Activated CD8-positive, alpha-beta memory T cell treated with anti-CD3 and anti-CD28 coated beads, Interleukin-2, amount 50 U/mL, for 1 hour (primary cell): ENCODE measurements around the gene CHRND.

Source experiments
- DNase-seq: peaks from one replicate; pipeline ENCODE4 v3.0.0-alpha.2; 2020; ENCODE audit errors: extremely low read depth

Gene CHRND

DNA sequence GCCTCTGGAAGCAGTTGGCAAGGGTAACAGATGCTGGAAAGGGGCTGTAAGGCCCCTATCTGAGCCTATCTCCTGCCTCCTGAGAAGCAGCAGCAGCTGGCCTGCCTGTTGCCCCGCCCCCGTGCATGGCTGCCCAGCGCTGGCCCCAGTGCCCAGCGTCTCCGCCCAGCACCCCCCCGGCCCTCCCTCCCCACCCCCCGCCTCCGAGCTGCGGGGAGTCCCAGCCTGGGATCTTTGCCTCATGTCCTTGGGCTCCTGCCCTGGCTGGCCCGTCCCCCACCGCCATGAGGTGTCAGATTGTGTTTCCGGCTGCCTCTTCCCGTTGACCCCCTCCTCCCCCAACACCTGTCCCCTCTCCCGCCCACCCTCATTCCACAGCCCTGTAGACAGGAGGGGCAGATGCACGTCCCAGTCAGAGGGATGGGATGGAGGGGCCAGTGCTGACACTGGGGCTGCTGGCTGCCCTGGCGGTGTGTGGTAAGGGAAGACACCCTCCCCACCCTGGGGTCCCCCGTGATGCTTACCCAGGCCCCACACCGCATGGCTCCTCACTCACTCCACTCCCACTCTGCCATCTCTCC, at the start of gene CHRND:
Gene CHRND, plus strand, starts transcription at position 370 of the 581 bp plus-strand sequence. Its CDS starts 56 bp downstream, at position 426.
- DNase-seq, result no peak

DNA sequence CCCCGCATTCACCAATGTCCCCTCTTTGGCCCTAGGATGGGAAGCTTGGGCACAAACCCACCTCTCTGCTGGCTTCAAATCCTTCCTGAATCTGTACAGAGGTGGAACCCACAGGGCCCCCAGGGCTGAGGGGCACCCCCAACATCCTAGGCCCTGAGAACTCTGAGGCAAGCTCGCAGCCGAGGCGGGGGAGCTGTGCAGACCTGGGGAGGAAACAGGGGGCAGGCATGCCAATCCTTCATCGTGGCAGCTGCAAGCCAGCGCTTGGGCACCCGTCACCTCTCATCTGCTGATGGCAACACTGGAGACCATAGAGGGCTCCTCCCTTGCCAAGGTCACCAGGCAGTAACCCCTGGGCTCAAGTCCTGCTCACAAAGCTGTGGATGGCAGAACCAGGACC, 49.2 kb upstream of the CHRND start:
- no peak for DNase-seq

- DNase-seq, result no peak
Observed at GRCh38 chr2:232477751-232478510, 48.0 kb upstream of the CHRND start.

- DNase-seq, result no peak
Observed at GRCh38 chr2:232478571-232479340, 47.2 kb upstream of the CHRND start.

- DNase-seq, result no peak
Observed at GRCh38 chr2:232479341-232480200, 46.4 kb upstream of the CHRND start.

DNA sequence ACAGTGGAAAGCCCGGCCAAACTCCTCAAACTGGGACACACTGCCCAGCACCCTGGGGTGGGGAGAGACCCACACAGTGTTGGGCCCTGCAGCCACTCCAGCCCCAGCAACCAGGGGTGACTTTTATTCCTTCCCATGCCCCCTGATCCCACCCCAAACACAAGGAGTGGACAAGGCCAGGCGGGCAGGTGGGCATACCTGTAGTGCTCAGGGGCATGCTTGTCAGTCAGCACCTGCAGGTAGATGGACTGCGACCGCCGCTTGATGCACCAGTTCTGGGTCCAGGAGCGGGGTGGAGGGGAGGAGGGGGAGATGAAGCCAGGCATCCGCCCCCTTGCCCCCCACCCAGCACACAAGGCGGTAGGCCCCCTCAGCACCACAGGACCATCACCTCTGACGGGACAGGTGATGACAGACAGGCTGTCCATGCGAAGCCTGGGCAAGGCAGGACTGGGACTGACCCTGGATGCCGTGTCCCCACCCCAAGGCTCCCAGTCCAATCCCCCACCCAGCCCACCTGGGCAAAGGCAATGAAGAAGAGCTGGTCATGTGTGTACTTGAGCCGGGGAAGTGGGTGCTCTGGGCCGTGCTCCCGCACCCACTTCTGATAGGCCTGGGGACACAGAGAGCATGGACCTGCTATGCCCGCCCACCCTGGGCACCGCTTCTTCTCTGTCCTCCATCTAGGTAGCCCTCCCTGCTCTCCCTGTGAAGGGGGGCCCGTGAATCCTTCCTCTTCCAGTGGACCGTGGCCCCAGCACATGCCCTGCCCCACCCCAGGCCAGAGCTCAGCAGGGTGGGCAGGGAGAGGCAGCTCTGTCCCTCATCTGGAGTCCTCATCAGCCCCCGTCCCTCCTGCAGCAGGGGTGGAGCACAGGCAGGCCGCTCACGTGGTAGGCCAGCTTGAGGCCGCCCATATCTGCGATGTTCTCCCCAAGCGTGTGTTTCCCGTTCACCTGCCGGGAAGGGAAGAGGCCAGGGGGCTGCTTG, 45.5 kb upstream of the CHRND start:
- no peak for DNase-seq

GRCh38 chr2:232481322-232482140, 44.4 kb upstream of the CHRND start:
- DNase-seq, result no peak

DNA sequence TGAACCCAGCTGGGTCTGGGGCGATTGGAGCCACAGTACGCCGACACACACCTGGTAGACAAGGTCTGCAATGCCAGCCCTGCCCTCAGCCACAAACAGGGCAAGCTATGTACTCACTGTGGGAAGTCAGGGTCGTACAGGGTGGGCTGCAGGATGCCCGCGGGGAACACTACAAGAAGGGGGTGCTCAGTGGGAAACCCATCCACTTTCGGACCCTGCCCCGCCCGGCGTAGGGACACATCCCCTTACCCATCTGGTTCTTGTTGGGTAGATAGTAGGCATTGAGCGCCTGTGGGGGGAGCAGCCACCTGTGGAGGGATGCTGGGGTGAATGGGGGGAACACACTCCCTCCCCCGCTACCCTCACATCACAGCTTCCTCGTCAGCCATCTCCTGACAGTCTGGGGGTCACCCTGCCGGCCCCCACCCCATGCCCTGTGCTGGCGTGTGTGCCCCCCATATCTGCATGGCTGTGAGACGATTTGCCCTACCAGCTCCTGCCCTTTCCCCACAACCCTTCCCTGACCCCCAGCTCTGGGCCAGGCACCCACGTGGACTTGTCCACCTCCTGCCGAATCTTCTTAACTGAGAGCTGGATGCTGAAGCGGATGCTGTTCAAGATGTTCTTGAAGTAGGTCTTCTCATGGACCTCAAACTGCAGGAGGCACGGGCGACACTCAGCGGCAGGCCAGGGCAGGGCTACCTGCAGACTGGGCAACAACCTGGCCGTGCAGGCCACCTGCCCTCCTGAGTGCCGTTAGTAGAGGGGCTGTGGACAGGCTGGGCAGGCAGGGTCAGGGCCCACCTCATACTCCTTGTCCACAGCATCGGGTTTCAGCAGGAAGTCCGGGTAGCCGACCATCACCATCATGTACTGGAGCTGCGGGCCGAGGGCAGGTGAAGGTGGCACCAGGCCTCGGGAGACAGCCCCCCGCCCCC, 43.4 kb upstream of the CHRND start:
- DNase-seq, result no peak

GRCh38 chr2:232483311-232483922, 42.5 kb upstream of the CHRND start:
- no peak for DNase-seq

- no peak for DNase-seq
Observed at GRCh38 chr2:232483923-232484627, 41.9 kb upstream of the CHRND start.

DNA sequence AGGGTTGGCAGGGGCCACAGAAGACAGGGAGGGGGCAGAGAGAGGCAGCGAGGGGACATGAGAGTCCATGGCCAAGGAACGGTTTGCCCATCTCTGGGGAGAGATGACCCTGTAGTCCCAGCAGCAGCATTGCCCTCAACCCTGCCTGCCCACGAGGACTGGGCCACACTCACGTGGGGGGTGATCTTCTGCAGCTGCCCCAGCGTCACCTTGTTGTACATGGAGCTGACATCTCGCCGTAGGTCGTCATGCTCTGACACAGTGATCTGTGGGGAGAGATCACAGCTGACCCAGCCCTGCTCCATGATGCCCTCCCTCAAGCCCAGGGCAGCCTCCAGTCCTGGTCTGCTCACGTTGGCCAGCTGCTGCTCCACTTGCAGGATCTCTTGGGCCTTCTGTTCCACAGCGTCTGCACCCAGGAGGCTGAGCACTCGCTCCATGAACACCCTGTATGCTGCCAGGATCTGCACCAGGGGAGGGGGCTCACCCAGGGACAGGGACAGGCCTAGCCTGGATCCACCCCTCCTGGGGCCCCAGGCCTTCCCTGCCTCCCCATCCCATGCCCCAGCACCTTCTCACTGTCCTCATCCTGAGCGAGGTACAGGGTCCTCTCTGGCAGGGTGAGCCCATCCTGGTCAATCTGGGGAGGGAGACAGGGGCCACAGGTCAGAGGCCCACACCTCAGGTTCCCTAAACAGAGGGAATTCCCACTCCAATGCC, 41.2 kb upstream of the CHRND start:
- DNase-seq, result no peak

- DNase-seq, result no peak
Observed at GRCh38 chr2:232485348-232485756, 40.6 kb upstream of the CHRND start.

DNA sequence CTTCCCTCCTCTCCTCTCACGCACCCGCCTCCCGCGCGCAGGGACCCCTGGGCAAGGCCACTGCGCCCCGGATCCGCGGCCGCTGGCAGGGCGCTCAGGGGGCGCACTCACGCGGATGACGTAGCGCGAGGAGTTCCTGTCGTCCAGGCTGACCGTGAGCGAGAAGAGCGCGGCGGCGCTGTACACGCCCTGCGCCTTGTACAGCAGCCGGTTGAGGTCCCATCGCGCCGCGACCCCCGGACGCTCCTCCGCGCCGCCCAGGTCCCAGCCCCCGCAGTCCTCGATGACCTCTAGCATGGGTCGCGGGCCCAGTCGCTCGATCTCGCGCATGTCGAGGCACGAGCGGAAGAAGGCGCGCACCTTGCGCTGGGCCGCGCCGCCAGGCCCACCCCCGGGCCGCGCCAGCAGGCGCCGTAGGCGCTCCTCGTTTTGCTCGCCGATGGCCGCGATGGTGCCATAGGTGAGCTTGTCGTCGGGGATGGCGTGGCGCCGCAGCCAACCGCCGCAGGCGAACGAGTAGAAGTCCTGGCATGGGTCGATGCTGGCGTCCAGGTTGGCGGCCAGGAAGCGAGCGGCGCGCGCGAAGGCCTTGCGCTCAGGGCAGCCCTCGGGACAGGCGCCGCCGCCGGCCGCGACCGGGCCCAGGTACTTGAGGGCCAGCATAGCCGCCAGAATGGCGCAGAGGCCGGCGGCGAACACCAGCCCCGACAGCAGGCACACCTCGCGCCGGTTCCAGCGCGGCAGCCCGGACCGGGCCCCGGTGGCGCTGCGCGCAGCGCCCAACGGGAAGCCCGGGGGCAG, 40.0 kb upstream of the CHRND start:
- no peak for DNase-seq

GRCh38 chr2:232486558-232487384, 39.2 kb upstream of the CHRND start:
- no peak for DNase-seq
